Measurements from ENCODE around the gene KRI1. TPM values are rescaled to one million over a fixed set of nuclear protein-coding genes. Genes with fewer than 3 reads are reported as not detected.

The KRI1 gene
- total and polyA plus RNA-seq, 2 experiments from 2014 or later, result 23.8 to 43.2 TPM

- TF ChIP-seq ZNF462 (CRISPR knock-in tag; IDR thresholded peaks at IDR 0.05), result no peak
- no peak for TF ChIP-seq ZNF331 (CRISPR knock-in tag; IDR thresholded peaks at IDR 0.05; ENCODE audit: low read depth)
These were observed 12.1 kb upstream of the KRI1 start (continued) for GRCh38 chr19:10577951-10578350.

DNA sequence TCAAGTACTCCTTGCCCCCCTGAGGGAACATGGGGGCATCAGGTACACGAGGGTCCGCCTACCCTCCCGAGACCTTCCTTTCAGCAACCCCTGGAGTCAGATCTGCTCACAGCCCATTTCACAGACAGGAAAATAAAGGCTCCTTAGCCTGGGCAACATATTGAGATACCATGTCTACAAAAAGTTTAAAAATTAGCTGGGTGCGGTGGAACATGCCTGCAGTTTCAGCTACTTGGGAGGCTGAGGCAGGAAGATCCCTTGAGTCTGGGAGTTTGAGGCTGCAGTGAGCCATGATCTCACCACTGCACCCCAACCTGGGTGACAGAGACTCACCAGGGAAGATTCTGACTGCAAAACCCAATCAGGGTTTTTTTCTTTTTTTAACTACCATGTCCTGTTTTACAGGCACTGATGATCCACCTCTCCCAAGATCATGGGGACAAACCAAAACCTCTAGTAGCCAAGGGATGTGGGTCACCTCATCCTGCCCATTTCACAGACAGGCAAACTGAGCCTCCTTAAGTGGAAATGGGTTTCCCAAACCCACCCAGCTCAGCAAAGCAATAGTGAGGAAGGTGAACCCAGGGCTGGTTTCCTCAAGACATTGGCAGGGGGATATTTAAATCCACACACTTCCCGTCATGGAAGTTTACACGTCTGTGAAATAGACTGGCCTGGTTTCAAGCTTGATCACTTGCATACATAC lies 9.4 kb upstream of the KRI1 start:
- H3F3A ChIP-seq (replicated peaks; ENCODE audit: low read depth), result peaks cover 9% of the 10 kb centered on the region
- no peak overlapping the region for H3K4me3 Mint-ChIP-seq
- H2AFZ ChIP-seq, result no peak overlapping the region
- H3K27me3 Mint-ChIP-seq (ENCODE audit: insufficient read depth, low read depth, poor library complexity), result peaks cover 3% of the 10 kb centered on the region
- peaks cover 18% of the 10 kb centered on the region for H3K36me3 ChIP-seq (ENCODE audit: insufficient read depth)
- ATAC-seq (no peak), DNase-seq (ENCODE audit: low spot score) (no peak)
- H3K4me3 ChIP-seq, result no peak overlapping the region
- H3K36me3 Mint-ChIP-seq (ENCODE audit: low read depth), result peaks cover 64% of the 10 kb centered on the region
- H3K27ac ChIP-seq (ENCODE audit: low read depth), result no peak overlapping the region
- no peaks in the 10 kb centered on the region for H3K27me3 ChIP-seq (ENCODE audit: insufficient read depth)
- no peaks in the 10 kb centered on the region for H4K20me1 ChIP-seq (replicated peaks; ENCODE audit: insufficient read depth)
- H3K9me3 Mint-ChIP-seq, result no peaks in the 10 kb centered on the region; the same call in 2 of the 3 replicates
- H3K4me2 ChIP-seq, result no peak overlapping the region
- no peak overlapping the region for H3K27ac Mint-ChIP-seq
- no peaks in the 10 kb centered on the region for H3K9me2 ChIP-seq (ENCODE audit: insufficient read depth)
- H3K4me1 Mint-ChIP-seq, result peaks cover 5% of the 10 kb centered on the region
- H3K4me1 ChIP-seq (ENCODE audit: insufficient read depth), result no peaks in the 10 kb centered on the region
- no peaks in the 10 kb centered on the region for H3K79me2 ChIP-seq (replicated peaks; ENCODE audit: insufficient read depth)
- TF ChIP-seq EZH2 (IDR thresholded peaks at IDR 0.05; ENCODE audit: low read depth, unreplicated experiment), result no peak
- TF ChIP-seq ZNF114 (CRISPR knock-in tag; IDR thresholded peaks at IDR 0.05), result no peak
- no peak for TF ChIP-seq NANOG (IDR thresholded peaks at IDR 0.05; ENCODE audit: borderline replicate concordance)
- no peak for TF ChIP-seq CREB1 (CRISPR knock-in tag; IDR thresholded peaks at IDR 0.05; ENCODE audit: low read depth)
- no peak for TF ChIP-seq CTCF (conservative IDR thresholded peaks at IDR 0.05; ENCODE audit: low read depth in 2 of 2)
- no peak for TF ChIP-seq STAT1 (IDR thresholded peaks at IDR 0.05; ENCODE audit: unreplicated experiment)
- TF ChIP-seq POLR2AphosphoS5 (IDR thresholded peaks at IDR 0.05; ENCODE audit: low read depth), result no peak
- TF ChIP-seq, protein P1, sequence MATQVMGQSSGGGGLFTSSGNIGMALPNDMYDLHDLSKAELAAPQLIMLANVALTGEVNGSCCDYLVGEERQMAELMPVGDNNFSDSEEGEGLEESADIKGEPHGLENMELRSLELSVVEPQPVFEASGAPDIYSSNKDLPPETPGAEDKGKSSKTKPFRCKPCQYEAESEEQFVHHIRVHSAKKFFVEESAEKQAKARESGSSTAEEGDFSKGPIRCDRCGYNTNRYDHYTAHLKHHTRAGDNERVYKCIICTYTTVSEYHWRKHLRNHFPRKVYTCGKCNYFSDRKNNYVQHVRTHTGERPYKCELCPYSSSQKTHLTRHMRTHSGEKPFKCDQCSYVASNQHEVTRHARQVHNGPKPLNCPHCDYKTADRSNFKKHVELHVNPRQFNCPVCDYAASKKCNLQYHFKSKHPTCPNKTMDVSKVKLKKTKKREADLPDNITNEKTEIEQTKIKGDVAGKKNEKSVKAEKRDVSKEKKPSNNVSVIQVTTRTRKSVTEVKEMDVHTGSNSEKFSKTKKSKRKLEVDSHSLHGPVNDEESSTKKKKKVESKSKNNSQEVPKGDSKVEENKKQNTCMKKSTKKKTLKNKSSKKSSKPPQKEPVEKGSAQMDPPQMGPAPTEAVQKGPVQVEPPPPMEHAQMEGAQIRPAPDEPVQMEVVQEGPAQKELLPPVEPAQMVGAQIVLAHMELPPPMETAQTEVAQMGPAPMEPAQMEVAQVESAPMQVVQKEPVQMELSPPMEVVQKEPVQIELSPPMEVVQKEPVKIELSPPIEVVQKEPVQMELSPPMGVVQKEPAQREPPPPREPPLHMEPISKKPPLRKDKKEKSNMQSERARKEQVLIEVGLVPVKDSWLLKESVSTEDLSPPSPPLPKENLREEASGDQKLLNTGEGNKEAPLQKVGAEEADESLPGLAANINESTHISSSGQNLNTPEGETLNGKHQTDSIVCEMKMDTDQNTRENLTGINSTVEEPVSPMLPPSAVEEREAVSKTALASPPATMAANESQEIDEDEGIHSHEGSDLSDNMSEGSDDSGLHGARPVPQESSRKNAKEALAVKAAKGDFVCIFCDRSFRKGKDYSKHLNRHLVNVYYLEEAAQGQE (IDR thresholded peaks at IDR 0.05; ENCODE audit: unreplicated experiment), result no peak
- no peak for TF ChIP-seq EZH2phosphoT487 (IDR thresholded peaks at IDR 0.05; ENCODE audit: unreplicated experiment)
- TF ChIP-seq JUNB (IDR thresholded peaks at IDR 0.05; ENCODE audit: unreplicated experiment), result no peak

Data from GM23338 (cell line).